Keratinocyte (primary cell): ENCODE data around the gene CFAP54. TPM values are rescaled to one million over a fixed set of nuclear protein-coding genes. Genes with fewer than 3 reads are reported as not detected.

ENCODE experiments used
- DNase-seq: peaks from one replicate; pipeline ENCODE4 v3.0.0-alpha.2; 2011; ENCODE audit warnings: low read depth, missing footprints, low spot score
- FAIRE-seq: peaks from 2 replicates; lab custom pipeline; 2011; peaks lifted over from hg19 to GRCh38; lab: Jason Lieb, UNC
- H2AFZ ChIP-seq: 2 replicates; pipeline ENCODE4 v1.6.0; 2012; ENCODE audit warnings: low read length, control low read depth, inconsistent platforms; ENCODE audit not compliant: control insufficient read depth
- H3K27ac ChIP-seq: 2 replicates; pipeline ENCODE4 v1.5.1; 2011; ENCODE audit warnings: low read length; ENCODE audit not compliant: control insufficient read depth, insufficient read depth
- H3K27me3 ChIP-seq: 3 replicates; pipeline ENCODE4 v1.6.0; 2011; ENCODE audit warnings: low read length; ENCODE audit not compliant: control insufficient read depth, insufficient read depth; ENCODE audit errors: extremely low read depth
- H3K36me3 ChIP-seq, 2 experiments: 2 replicates in 1 of 2; 3 replicates in 1 of 2; pipeline ENCODE4 v1.5.1; 2011; ENCODE audit warnings: low read length in 2 of 2, mild to moderate bottlenecking in 1 of 2; ENCODE audit not compliant: control insufficient read depth in 2 of 2, insufficient read depth in 2 of 2; ENCODE audit errors: extremely low read depth in 1 of 2
- H3K4me1 ChIP-seq: 3 replicates; pipeline ENCODE4 v1.5.1; 2011; ENCODE audit warnings: low read length; ENCODE audit not compliant: control insufficient read depth, insufficient read depth; ENCODE audit errors: extremely low read depth
- H3K4me2 ChIP-seq: 3 replicates; pipeline ENCODE4 v1.6.0; 2011; ENCODE audit warnings: low read depth, low read length; ENCODE audit not compliant: control insufficient read depth, insufficient read depth; ENCODE audit errors: extremely low read depth
- H3K4me3 ChIP-seq, 3 experiments: fragments of 200-600 bp in 1 of 3; sonication (generic) in 1 of 3; 2 replicates in 2 of 3; 3 replicates in 1 of 3; pipeline ENCODE4 v1.5.1; 2011 to 2016; ENCODE audit warnings: low read length in 3 of 3, mild to moderate bottlenecking in 3 of 3, control low read depth in 2 of 3, inconsistent platforms in 1 of 3, low read depth in 1 of 3, mixed read lengths in 1 of 3, mixed run types in 1 of 3, moderate library complexity in 1 of 3; ENCODE audit not compliant: control insufficient read depth in 2 of 3, insufficient read depth in 2 of 3; ENCODE audit errors: extremely low read depth in 1 of 3
- H3K79me2 ChIP-seq: 2 replicates; pipeline ENCODE4 v1.6.0; 2012; ENCODE audit warnings: low read length; ENCODE audit not compliant: control insufficient read depth, insufficient read depth
- H3K9ac ChIP-seq: 3 replicates; pipeline ENCODE4 v1.6.0; 2011; ENCODE audit warnings: low read length; ENCODE audit not compliant: control insufficient read depth, insufficient read depth; ENCODE audit errors: extremely low read depth
- H3K9me1 ChIP-seq: 3 replicates; pipeline ENCODE4 v1.6.0; 2011; ENCODE audit warnings: low read length; ENCODE audit not compliant: control insufficient read depth, insufficient read depth; ENCODE audit errors: extremely low read depth
- H3K9me3 ChIP-seq: 2 replicates; pipeline ENCODE4 v1.5.1; 2012; ENCODE audit warnings: low read depth, low read length; ENCODE audit not compliant: control insufficient read depth
- H4K20me1 ChIP-seq: 3 replicates; pipeline ENCODE4 v1.6.0; 2011; ENCODE audit warnings: low read length; ENCODE audit not compliant: control insufficient read depth, insufficient read depth; ENCODE audit errors: extremely low read depth
- CTCF ChIP-seq, 3 experiments: IDR thresholded peaks in 1 of 3; conservative IDR thresholded peaks in 1 of 3; optimal IDR thresholded peaks in 1 of 3; 2 replicates in 2 of 3; 3 replicates in 1 of 3; pipeline versions ENCODE3 to v1.5.1; 2011; ENCODE audit warnings: low read length in 3 of 3, mild to moderate bottlenecking in 3 of 3, moderate library complexity in 2 of 3, control low read depth in 1 of 3, inconsistent platforms in 1 of 3; ENCODE audit not compliant: insufficient read depth in 2 of 3; ENCODE audit errors: extremely low read depth in 1 of 3
- EZH2 ChIP-seq: IDR thresholded peaks from one replicate; pipeline ENCODE4 v1.6.1; 2012; ENCODE audit warnings: inconsistent platforms, mild to moderate bottlenecking, low read length, moderate library complexity
- dilution Hi-C: fragments of 300-500 bp; cut with MboI; formaldehyde crosslinking; loops from one replicate; pipeline ENCODE4 v1.7.0; 2020; ENCODE audit warnings: low sequenced_read_pairs; ENCODE audit not compliant: extremely low pct_ligation_motif_present
- polyA plus RNA-seq, 5 experiments: library from polyadenylated mRNA; depleted of rRNA in 3 of 5; stranded (reverse) in 3 of 5; stranded (forward) in 1 of 5; unstranded in 1 of 5; fragments of >200 nt; gene quantifications; 1 replicate in 1 of 5; 2 replicates in 3 of 5; 3 replicates in 1 of 5; pipeline versions ENCODE4 v1.2.1 to v1.2.3, GENCODE V29; 2011 to 2012; ENCODE audit warnings: missing spikeins in 2 of 5, low read depth in 1 of 5, low replicate concordance in 1 of 5

Gene CFAP54
- polyA plus RNA-seq, 1 donor (not counting 4 experiments of a cell fraction or from before 2014, with no cell fraction given) = 1.2 TPM

GRCh38 chr12:96906498-96906848 is 417.1 kb downstream of the CFAP54 start:
- FAIRE-seq = peak; percentile 34
- no peak for TF ChIP-seq CTCF (optimal IDR thresholded peaks at IDR 0.05 in 1 of 3, IDR thresholded peaks at IDR 0.05 in 1 of 3, conservative IDR thresholded peaks at IDR 0.05 in 1 of 3; ENCODE audit: extremely low read depth in 1 of 3, insufficient read depth in 2 of 3, low read length in 3 of 3)
- dilution Hi-C loops = no loop called here

DNA sequence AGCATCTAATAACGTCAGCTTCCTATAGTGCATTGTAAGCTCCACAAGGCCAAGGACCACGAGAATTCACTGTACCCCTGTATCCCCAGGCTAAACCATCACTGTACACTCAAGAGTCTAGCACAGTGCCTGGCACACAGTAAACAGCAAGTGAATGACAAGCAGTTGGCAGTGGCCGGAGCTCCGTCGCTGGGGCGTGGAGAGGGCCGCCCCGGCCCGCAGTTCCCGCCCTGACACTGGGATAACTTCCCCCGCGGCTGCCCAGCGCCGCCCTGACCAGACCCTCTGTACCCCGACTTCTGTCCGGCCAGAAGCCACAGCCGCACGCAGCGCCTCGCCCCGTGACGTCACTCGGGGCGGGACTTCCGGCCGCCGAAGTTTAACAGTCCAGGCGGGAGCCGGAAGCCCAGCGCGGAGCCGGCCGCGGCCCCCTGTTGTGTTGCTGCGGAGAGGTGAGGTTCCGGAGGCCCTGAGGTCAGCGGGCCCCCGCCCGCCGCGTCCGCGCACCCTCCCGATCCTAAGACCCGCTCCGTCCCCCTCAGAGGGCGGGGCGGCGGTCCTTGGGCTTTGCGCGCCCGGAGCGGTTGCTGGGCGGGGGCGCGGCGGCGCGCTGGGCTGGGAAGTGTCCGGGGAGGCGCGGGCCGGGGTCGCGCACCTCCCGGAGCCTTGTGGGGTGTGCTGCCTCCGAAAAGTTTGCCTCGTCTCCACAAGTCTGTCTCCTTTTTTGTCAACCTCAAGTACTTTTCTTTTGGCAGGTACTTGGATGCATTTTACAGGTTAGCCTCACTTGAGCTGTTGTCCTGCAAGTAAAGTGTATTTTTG is 417.7 kb downstream of the CFAP54 start, which contains the start of gene NEDD1:
Gene NEDD1, plus strand, starts transcription at position 409 of the 822 bp plus-strand sequence. CDS start 2,503 bp downstream, outside the sequence.
- peak within 1 kb of the TSS; percentile 80 for H3K4me2 ChIP-seq
- peaks cover 0 to 6% of the 10 kb centered on the region in 2 experiments for H3K36me3 ChIP-seq
- H3K79me2 ChIP-seq = peaks cover 35% of the 10 kb centered on the region
- H3K27me3 ChIP-seq = no peaks in the 10 kb centered on the region
- peaks cover 7% of the 10 kb centered on the region for H3K4me1 ChIP-seq
- DNase-seq = no peak
- peak within 1 kb of the TSS; percentile 74 for H3K9ac ChIP-seq
- no peaks in the 10 kb centered on the region for H3K9me3 ChIP-seq
- FAIRE-seq = no peak
- H2AFZ ChIP-seq = peak within 1 kb of the TSS; percentile 95
- H3K4me3 ChIP-seq = peak within 1 kb of the TSS; percentile 62 to 84 (median 72)
- no peak for TF ChIP-seq EZH2
- no peak for TF ChIP-seq CTCF (optimal IDR thresholded peaks at IDR 0.05 in 1 of 3, IDR thresholded peaks at IDR 0.05 in 1 of 3, conservative IDR thresholded peaks at IDR 0.05 in 1 of 3; ENCODE audit: extremely low read depth in 1 of 3, insufficient read depth in 2 of 3, low read length in 3 of 3)
- H3K27ac ChIP-seq = peak within 1 kb of the TSS; percentile 68
- no peaks in the 10 kb centered on the region for H4K20me1 ChIP-seq
- dilution Hi-C loops = no loop called here
- H3K9me1 ChIP-seq = no peaks in the 10 kb centered on the region

More at GRCh38 chr12:96906498-96906848, 417.1 kb downstream of the CFAP54 start:
- Histone ChIP-seq H3K4me1 (peaks cover 7% of the 10 kb centered on the region), H3K9me1 (no peaks in the 10 kb centered on the region), H3K9ac (peak overlapping the region; percentile 74), H3K9me3 (no peaks in the 10 kb centered on the region), H3K36me3 (peaks cover 0 to 6% of the 10 kb centered on the region in 2 experiments), H3K79me2 (peaks cover 33% of the 10 kb centered on the region), H3K4me3 (peak overlapping the region; percentile 62 to 84 (median 72)), H2AFZ (peak overlapping the region; percentile 95), H3K27me3 (no peaks in the 10 kb centered on the region), H4K20me1 (no peaks in the 10 kb centered on the region), H3K27ac (peak overlapping the region; percentile 68), H3K4me2 (peak overlapping the region; percentile 80)
- DNase-seq = no peak
